Upper lobe of left lung (tissue), 4 donors: ENCODE measurements around the gene ACTG1.

Experiments
- CTCF ChIP-seq, 6 experiments: fragments of 450-650 bp in 4 of 6; fragments of 200-600 bp in 2 of 6; sonication (generic) in 2 of 6; IDR thresholded peaks; one replicate each; pipeline ENCODE4 v1.5.1; 2016 to 2019; ENCODE audit warnings: antibody characterized with exemption in 6 of 6
- POLR2A ChIP-seq, 4 donors: fragments of 450-650 bp; IDR thresholded peaks; one replicate each; pipeline ENCODE4 v1.5.1; 2016 to 2017; ENCODE audit warnings: antibody characterized with exemption in 4 of 4, mild to moderate bottlenecking in 2 of 4
- POLR2AphosphoS5 ChIP-seq, 2 donors: sonication (generic); formaldehyde crosslinking; IDR thresholded peaks; one replicate each; pipeline ENCODE4 v1.5.1; 2017; ENCODE audit warnings: antibody characterized with exemption in 2 of 2

- TF ChIP-seq CTCF (IDR thresholded peaks at IDR 0.05): no peak
- TF ChIP-seq POLR2A (IDR thresholded peaks at IDR 0.05): no peak
- TF ChIP-seq POLR2AphosphoS5 (IDR thresholded peaks at IDR 0.05): no peak
These were observed 46.7 kb downstream of the ACTG1 start for GRCh38 chr17:81465910-81466309.
